ENCODE data around the gene CACNG4.

Gene CACNG4

GRCh38 chr17:66994930-66995535 lies 30.5 kb downstream of the CACNG4 start:
- TF ChIP-seq, protein P1, sequence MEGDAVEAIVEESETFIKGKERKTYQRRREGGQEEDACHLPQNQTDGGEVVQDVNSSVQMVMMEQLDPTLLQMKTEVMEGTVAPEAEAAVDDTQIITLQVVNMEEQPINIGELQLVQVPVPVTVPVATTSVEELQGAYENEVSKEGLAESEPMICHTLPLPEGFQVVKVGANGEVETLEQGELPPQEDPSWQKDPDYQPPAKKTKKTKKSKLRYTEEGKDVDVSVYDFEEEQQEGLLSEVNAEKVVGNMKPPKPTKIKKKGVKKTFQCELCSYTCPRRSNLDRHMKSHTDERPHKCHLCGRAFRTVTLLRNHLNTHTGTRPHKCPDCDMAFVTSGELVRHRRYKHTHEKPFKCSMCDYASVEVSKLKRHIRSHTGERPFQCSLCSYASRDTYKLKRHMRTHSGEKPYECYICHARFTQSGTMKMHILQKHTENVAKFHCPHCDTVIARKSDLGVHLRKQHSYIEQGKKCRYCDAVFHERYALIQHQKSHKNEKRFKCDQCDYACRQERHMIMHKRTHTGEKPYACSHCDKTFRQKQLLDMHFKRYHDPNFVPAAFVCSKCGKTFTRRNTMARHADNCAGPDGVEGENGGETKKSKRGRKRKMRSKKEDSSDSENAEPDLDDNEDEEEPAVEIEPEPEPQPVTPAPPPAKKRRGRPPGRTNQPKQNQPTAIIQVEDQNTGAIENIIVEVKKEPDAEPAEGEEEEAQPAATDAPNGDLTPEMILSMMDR (conservative IDR thresholded peaks at IDR 0.05; ENCODE audit: low read depth, low read length): no peak
- H3K4me3 ChIP-seq (ENCODE audit: low read depth, low read length): no peak overlapping the region
- DNase-seq (ENCODE audit: low read depth): no peak

- TF ChIP-seq, protein P1 (conservative IDR thresholded peaks at IDR 0.05; ENCODE audit: low read depth, low read length): no peak
- no peak for DNase-seq (ENCODE audit: low read depth)
- no peak overlapping the region for H3K4me3 ChIP-seq (ENCODE audit: low read depth, low read length)
These were observed 31.4 kb downstream of the CACNG4 start for GRCh38 chr17:66995944-66996343.

DNA sequence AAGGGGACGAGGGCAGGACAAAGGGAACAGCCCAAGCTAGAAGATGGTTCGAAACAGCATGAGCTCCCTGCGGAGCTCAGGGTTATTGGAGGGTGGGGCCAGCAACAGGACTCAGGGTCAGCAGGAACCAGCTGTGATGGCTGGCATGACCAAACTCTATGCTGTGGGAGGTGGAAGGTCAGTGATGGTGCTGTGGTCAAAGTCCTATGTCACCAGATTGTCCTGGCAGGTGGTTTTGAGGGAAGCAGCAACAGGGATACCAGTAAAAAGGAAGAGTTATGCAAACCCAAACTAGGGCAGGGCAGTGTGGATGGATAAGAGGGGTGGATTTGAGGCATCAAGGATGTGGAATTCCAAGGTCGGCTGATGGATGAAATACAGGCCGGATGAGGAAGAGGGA lies 32.4 kb downstream of the CACNG4 start:
- DNase-seq (ENCODE audit: low read depth): no peak

GRCh38 chr17:67003231-67003630 lies 38.7 kb downstream of the CACNG4 start:
- TF ChIP-seq, protein P1 (conservative IDR thresholded peaks at IDR 0.05; ENCODE audit: low read depth, low read length): no peak

More for the DNA sequence above, 32.4 kb downstream of the CACNG4 start:
- TF ChIP-seq, protein P1 (conservative IDR thresholded peaks at IDR 0.05; ENCODE audit: low read depth, low read length): no peak
- no peak overlapping the region for H3K4me3 ChIP-seq (ENCODE audit: low read depth, low read length)

GRCh38 chr17:67004181-67004580 lies 39.7 kb downstream of the CACNG4 start:
- DNase-seq (ENCODE audit: low read depth): no peak
- H3K4me3 ChIP-seq (ENCODE audit: low read depth, low read length): no peak overlapping the region
- TF ChIP-seq, protein P1 (conservative IDR thresholded peaks at IDR 0.05; ENCODE audit: low read depth, low read length): no peak

More at GRCh38 chr17:67003231-67003630, 38.7 kb downstream of the CACNG4 start:
- no peak overlapping the region for H3K4me3 ChIP-seq (ENCODE audit: low read depth, low read length)
- no peak for DNase-seq (ENCODE audit: low read depth)

DNA sequence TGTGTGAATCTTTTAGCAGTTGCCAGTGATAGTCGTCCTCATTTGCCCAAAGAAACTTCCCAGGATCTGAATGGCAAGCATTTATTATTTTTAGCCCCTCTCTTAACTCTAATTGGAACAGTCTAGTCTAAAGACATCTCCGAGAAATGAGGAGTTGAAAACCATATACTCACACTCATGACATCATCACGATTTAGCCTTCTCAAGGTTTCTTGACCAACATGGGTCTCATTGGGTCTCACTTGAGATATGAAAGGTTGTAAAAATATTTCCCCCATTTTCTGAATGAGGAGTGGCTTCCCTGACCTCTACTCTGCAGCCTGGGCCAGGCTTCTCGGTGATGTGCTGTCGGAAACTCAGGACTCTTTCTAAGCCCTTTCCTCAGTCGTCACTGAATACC lies 42.8 kb downstream of the CACNG4 start:
- TF ChIP-seq, protein P1 (conservative IDR thresholded peaks at IDR 0.05; ENCODE audit: low read depth, low read length): no peak
- no peak for DNase-seq (ENCODE audit: low read depth)
- H3K4me3 ChIP-seq (ENCODE audit: low read depth, low read length): no peak overlapping the region

DNA sequence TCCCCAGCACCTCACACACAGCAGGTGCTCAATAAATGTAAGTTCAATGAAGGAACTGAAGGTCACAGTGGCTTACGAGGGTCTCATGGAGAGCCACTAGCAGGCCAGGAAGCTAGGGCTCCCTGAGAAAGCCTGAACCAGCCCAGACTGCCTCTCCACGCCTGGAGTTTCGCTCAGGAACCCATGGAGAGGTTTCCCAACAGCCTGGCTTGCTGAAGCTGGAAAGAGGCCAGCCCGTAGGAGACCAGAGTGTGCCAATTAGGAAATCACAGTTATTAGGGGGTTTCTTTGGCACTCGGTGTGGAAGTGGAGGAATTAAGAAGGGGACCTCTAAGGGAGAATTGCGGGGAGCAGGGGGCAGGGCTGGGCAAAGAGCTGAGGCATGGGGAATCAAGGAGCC lies 43.6 kb downstream of the CACNG4 start:
- TF ChIP-seq, protein P1 (conservative IDR thresholded peaks at IDR 0.05; ENCODE audit: low read depth, low read length): no peak
- H3K4me3 ChIP-seq (ENCODE audit: low read depth, low read length): no peak overlapping the region
- no peak for DNase-seq (ENCODE audit: low read depth)
